ENCODE data around the gene C1GALT1.

- TF ChIP-seq CTCF (conservative IDR thresholded peaks at IDR 0.05) = no peak
- no peak for TF ChIP-seq ZFX (IDR thresholded peaks at IDR 0.05)
Measured at GRCh38 chr7:7293092-7293491, 110.7 kb downstream of the C1GALT1 start.

All from C4-2B (cell line).